SK-N-SH (cell line): ENCODE data around the gene C4orf50.

Experiments
- EZH2phosphoT487 ChIP-seq: fragments of 200-600 bp; sonication (generic); IDR thresholded peaks from 2 replicates; pipeline ENCODE4 v1.6.1; 2017; ENCODE audit warnings: low read depth, mixed run types, mild to moderate bottlenecking, antibody characterized with exemption, moderate library complexity, borderline replicate concordance
- YY1 ChIP-seq: IDR thresholded peaks from 2 replicates; pipeline ENCODE4 v1.4.0; 2012; ENCODE audit warnings: low read depth, mild to moderate bottlenecking
- TF ChIP-seq, protein P1 (sequence below): fragments of 200-600 bp; sonication (generic); IDR thresholded peaks from 2 replicates; pipeline ENCODE4 v1.6.1; 2017; ENCODE audit warnings: antibody characterized with exemption, mild to moderate bottlenecking, moderate library complexity

DNA sequence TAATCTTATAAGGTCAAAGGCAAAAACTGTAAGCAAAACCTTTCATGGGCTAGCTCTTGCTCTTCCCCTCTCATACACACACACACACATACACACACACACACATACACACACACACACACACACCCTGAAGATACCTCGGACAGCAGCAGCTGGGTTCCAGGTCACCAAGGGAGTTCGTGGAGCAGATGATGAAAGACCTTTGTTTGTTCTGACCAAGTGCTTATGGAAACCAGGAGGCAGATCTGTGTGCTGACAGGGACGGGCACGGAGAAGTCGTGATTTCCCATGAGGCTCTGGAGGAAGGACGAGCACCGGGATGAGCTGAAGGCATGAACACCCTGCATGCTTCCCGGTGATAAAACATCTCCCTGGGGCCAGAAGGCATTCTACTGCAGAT is 90.0 kb downstream of the C4orf50 start:
- no peak for TF ChIP-seq YY1
- TF ChIP-seq EZH2phosphoT487: no peak
- TF ChIP-seq, protein P1, sequence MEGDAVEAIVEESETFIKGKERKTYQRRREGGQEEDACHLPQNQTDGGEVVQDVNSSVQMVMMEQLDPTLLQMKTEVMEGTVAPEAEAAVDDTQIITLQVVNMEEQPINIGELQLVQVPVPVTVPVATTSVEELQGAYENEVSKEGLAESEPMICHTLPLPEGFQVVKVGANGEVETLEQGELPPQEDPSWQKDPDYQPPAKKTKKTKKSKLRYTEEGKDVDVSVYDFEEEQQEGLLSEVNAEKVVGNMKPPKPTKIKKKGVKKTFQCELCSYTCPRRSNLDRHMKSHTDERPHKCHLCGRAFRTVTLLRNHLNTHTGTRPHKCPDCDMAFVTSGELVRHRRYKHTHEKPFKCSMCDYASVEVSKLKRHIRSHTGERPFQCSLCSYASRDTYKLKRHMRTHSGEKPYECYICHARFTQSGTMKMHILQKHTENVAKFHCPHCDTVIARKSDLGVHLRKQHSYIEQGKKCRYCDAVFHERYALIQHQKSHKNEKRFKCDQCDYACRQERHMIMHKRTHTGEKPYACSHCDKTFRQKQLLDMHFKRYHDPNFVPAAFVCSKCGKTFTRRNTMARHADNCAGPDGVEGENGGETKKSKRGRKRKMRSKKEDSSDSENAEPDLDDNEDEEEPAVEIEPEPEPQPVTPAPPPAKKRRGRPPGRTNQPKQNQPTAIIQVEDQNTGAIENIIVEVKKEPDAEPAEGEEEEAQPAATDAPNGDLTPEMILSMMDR: no peak
